CMK (cell line): ENCODE measurements around the gene ALG1.
"Not testable (repeated sequence)": the region's sequence is repeated elsewhere in the genome, so short reads cannot be mapped to it uniquely, and the experiment has no call there.

Experiments used
- DNase-seq: peaks from one replicate; pipeline ENCODE4 v3.0.0-alpha.2; 2010; ENCODE audit warnings: low read depth

The ALG1 gene

GRCh38 chr16:5073771-5074170 lies 2.1 kb downstream of the ALG1 start:
- not testable (repeated sequence) for DNase-seq

DNA sequence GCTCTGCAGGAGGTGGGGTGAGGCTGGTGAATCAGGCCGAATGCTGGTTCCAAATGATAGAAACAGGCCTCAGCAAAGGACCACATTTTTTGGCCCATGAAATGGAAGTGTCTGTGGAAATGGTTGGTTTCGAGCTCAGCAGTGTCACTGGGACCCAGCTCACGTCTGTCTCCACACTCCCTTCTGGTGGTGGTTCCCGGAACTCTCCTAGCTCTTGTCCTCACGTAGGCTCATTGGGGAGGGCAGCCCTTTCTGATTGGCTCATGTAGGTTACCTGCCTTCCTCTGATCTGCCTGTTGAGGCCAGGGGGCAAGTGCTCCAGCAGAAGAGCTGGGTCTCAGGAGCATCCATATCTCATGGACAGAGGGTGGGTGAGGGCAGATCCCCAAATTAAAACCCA lies 4.0 kb downstream of the ALG1 start:
- no peak for DNase-seq

DNA sequence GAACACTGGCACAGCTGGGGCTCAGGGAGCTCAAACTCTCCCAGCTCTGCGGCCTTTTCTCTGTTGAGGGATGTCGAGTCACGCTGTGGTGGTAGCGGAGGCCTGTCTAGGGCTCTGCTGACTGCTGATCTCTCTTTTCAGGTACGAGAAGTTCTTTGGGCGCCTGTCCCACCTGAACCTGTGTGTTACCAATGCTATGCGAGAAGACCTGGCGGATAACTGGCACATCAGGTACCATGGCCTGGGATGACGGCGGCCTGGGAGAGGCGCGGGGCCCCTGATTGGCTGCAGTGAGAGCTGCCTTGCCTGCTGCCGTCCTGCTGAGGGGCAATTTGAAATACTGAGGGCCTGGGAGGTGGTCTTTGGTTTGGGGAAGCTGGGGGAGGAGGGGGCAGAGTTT lies 5.7 kb downstream of the ALG1 start:
- no peak for DNase-seq

- no peak for DNase-seq
These were observed 7.0 kb downstream of the ALG1 start for GRCh38 chr16:5078626-5079025.

DNA sequence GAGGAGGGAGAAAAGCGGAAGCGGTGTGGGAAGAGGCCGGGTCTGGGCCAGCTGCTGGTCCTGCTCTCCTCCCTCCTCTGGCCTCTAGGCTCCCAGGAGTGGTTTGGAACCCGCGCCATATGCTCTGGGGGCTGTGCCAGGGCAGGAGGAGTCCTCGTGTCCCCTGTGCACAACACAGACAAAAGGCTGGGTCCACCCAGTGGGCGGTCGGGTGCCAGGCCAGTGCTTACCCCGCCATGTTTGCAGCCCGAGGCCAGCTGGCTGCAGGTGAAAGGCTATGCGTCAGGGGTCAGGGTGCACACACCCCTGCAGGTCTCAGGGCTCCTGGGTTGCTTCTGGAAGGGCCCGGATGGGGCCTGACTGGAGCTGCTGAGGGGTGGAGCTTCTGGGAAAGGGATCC lies 8.8 kb downstream of the ALG1 start:
- not testable (repeated sequence) for DNase-seq

- not testable (repeated sequence) for DNase-seq
These were observed 9.4 kb downstream of the ALG1 start for GRCh38 chr16:5080996-5081395.

DNA sequence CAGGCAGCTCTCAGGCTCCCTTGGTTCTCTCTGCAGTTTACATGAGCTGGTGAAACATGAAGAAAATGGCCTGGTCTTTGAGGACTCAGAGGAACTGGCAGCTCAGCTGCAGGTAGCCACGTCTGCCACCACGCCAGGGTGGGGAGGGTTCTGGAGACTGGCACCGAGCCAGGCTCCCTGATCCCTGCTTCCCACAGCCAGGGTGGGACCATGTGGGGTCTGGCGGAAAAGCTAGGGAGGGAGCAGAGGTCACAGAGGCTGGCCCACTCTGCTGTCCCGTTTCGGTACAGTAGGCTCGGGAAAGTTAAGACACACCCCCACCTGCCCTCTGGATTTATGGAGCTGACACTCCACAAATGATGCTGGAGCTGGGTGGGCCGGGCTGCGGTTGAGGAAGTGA lies 12.0 kb downstream of the ALG1 start:
- not testable (repeated sequence) for DNase-seq

- not testable (repeated sequence) for DNase-seq
These were observed 12.6 kb downstream of the ALG1 start for GRCh38 chr16:5084099-5084731.

DNA sequence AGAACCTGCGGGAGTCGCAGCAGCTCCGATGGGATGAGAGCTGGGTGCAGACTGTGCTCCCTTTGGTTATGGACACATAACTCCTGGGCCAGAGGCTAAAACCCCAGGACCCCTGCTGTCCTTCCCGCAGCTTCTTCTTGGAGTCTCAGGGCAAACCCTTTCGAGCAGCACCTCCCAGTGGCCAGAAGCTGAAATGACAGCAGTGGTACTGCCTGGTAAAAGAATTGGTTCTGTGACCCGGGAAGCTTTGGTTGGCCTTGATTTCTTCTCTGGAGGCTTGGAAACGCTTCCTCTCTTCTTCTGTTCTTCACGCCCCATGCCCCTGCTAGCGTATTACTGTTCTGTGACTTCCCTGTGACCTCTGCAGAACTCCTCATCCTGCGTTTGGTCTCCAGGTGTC lies 13.2 kb downstream of the ALG1 start:
- DNase-seq = not testable (repeated sequence)

GRCh38 chr16:5085716-5086115 lies 14.1 kb downstream of the ALG1 start:
- DNase-seq = not testable (repeated sequence)

GRCh38 chr16:5088086-5088790 lies 16.6 kb downstream of the ALG1 start:
- not testable (repeated sequence) for DNase-seq

DNA sequence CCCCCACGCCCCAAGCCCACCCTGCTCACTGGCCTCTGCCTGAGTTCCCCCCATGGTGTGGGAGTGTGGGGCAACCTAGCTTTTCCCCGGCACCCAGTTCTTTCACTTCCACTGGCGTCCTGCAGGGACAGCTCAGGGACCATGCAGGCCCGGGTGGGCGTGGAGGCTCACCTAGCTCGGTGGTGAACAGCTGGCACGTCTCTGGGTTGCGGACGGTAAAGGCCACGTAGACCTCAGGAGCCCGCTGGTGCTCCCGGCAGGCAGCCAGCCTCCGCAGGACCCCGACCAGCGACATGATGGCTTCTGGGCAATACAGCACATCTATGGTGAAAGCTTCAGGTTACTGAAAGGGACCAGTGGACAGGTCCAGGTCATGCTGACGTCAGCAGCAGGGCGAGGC lies 17.3 kb downstream of the ALG1 start:
- not testable (repeated sequence) for DNase-seq

- DNase-seq = not testable (repeated sequence)
These were observed 18.4 kb downstream of the ALG1 start for GRCh38 chr16:5089911-5090555.

- not testable (repeated sequence) for DNase-seq
These were observed 18.9 kb downstream of the ALG1 start for GRCh38 chr16:5090592-5090991.

- DNase-seq = not testable (repeated sequence)
These were observed 21.4 kb downstream of the ALG1 start for GRCh38 chr16:5093081-5093480.

- DNase-seq = not testable (repeated sequence)
These were observed 22.1 kb downstream of the ALG1 start for GRCh38 chr16:5093746-5094145.

DNA sequence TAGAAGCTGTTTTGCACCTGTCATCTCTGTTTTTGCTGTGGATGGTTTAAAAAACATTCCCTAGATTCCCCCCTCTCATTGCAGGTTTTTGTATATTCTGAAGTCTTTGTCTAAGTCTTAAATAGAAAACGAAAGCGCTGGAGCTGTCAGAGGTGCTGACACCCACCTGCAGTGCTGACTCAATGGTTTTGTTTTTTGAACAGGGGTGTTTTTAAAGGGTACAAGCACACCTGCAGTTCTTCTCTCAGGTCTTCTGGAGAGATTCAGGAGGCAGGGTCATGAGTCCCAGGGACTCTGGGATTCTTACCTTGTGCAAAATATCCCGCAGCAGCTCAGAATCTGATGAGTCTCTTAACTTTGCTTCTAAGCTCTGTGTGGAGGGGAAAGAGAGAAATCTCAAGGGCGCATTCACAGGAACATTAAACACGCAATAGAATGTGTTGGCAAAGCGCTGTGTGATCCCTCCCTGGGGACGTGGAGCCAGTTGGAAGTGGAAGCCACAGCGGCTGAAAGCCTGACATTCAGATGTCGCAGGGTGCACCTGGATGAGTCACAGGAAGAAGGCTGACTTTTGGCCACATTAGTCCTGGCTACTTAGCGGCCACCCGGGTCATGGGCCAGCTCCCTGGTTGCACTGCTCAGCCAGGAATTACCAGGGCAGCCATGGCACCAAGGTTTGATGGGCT lies 23.6 kb downstream of the ALG1 start:
- DNase-seq = not testable (repeated sequence)

GRCh38 chr16:5096437-5097060 lies 24.9 kb downstream of the ALG1 start:
- not testable (repeated sequence) for DNase-seq

DNA sequence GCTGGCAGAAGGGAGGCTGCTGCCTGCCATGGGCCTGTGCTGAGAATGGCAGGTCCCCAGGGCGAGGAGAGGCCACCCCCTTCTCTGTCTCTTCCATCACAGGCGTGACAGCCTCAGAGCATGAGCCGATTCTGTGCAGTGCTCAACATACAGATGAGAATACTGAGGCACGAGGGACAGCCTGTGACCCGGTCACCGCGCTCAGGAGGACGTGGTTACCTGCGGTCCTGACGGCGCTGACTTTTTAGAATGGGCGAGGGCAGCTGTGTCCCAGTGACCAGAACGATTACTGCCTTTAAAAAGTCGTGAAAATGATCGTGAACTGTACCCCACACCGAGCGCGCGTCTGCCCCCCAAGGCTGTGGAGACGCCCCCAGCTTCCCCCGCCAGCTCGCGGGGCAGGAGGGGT lies 25.4 kb downstream of the ALG1 start:
- not testable (repeated sequence) for DNase-seq

DNA sequence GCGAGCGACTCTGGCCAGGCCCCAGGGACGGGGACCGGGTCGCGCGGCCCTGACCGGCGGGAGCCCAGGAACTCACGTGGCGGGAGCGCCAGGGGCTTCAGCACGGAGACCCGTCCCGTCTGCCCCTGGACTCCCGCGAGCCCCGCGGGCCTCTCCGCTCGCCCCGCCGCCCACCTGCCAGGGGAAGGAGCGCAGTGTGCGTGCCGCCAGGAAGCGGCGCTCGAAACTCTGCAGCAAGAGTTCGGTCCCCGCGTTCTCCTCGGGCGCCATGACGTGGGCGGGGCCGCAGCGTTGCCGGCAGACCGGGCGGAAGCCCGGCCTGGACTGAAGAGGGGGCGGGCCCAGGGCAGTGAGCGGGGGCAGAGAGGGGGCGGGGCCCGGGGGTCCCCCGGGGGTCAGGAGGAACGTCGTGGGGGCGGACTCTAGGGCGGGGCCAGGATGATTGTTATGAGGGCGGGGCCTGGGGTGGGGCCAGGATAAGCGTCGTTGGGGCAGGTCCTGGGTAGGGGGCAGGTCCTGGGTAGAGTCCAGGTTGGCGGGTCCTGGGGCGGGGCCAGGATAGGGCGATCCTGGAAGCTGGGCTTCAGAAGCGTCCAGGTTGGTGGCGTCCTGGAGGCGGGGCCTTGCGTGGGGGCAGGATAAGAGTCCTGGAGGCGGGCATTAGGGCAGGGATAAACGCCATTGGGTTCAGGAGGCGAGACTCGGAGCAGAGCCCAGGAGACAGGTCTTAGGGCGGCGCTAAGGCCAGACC lies 26.0 kb downstream of the ALG1 start, which contains the start of gene EEF2KMT:
TSS of gene EEF2KMT (minus strand) at position 326 of the 751 bp plus-strand sequence. CDS start at position 270, 56 bp downstream.
- peak; percentile 89 for DNase-seq
